ENCODE data around the gene LMTK3.

LMTK3 gene

DNA sequence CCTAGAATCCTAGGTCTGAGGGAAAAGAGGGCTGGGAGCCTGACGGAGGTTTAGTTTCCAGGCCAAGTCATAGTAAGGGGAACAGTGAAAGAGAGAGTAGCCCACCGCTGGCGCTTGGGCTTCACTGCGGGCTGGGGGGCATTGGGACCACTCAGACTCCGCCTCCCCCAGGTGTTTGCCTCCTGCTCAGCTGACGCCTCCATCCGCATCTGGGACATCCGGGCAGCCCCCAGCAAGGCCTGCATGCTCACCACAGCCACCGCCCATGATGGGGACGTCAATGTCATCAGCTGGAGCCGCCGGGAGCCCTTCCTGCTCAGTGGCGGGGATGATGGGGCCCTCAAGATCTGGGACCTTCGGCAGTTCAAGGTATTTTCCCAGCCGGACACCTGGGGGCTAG, 60.8 kb downstream of the LMTK3 start:
- DNase-seq (ENCODE audit: low read depth), result no peak
- no peak overlapping the region for H3K4me3 ChIP-seq (ENCODE audit: low read depth, low read length)

DNA sequence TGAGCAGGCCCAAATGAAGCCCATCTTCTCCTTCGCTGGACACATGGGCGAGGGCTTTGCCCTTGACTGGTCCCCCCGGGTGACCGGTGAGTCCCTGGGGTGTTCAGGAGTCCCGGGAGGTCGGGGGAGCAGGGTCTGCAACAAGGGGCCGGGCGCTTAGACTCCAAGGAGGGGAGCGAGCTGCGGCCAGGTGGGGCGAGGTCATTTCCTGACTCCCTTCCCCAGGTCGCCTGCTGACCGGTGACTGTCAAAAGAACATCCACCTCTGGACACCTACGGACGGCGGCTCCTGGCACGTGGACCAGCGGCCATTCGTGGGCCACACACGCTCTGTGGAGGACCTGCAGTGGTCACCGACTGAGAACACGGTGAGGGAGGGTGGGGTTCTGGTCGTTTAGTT, 61.2 kb downstream of the LMTK3 start:
- DNase-seq (ENCODE audit: low read depth), result no peak
- TF ChIP-seq, protein P1, sequence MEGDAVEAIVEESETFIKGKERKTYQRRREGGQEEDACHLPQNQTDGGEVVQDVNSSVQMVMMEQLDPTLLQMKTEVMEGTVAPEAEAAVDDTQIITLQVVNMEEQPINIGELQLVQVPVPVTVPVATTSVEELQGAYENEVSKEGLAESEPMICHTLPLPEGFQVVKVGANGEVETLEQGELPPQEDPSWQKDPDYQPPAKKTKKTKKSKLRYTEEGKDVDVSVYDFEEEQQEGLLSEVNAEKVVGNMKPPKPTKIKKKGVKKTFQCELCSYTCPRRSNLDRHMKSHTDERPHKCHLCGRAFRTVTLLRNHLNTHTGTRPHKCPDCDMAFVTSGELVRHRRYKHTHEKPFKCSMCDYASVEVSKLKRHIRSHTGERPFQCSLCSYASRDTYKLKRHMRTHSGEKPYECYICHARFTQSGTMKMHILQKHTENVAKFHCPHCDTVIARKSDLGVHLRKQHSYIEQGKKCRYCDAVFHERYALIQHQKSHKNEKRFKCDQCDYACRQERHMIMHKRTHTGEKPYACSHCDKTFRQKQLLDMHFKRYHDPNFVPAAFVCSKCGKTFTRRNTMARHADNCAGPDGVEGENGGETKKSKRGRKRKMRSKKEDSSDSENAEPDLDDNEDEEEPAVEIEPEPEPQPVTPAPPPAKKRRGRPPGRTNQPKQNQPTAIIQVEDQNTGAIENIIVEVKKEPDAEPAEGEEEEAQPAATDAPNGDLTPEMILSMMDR (IDR thresholded peaks at IDR 0.05; ENCODE audit: control insufficient read depth, extremely low read depth, insufficient read depth), result no peak
- no peak overlapping the region for H3K4me3 ChIP-seq (ENCODE audit: low read depth, low read length)

More for the DNA sequence above, 60.8 kb downstream of the LMTK3 start:
- TF ChIP-seq, protein P1 (IDR thresholded peaks at IDR 0.05; ENCODE audit: control insufficient read depth, extremely low read depth, insufficient read depth), result no peak

DNA sequence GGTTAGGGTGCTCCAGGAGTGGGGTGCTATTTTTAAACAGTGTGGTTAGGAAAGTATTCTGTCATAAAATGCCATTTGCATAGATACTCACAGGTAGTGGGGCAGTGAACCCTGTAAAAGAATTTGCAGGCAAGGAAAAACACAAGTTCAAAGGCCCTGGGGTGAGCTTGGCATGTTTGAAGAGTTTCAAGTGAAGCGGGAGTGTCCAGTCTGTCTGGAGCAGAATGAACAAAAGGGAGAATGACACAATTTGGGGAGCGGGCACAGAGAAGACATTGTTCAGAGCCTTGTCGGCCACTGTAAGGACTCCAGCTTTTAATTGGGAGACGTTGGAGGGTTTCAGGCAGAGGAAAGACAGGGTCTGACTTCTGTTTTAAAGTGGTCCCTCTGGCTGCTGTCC, 63.1 kb downstream of the LMTK3 start:
- no peak overlapping the region for H3K4me3 ChIP-seq (ENCODE audit: low read depth, low read length)
- TF ChIP-seq, protein P1 (IDR thresholded peaks at IDR 0.05; ENCODE audit: control insufficient read depth, extremely low read depth, insufficient read depth), result no peak
- no peak for DNase-seq (ENCODE audit: low read depth)

DNA sequence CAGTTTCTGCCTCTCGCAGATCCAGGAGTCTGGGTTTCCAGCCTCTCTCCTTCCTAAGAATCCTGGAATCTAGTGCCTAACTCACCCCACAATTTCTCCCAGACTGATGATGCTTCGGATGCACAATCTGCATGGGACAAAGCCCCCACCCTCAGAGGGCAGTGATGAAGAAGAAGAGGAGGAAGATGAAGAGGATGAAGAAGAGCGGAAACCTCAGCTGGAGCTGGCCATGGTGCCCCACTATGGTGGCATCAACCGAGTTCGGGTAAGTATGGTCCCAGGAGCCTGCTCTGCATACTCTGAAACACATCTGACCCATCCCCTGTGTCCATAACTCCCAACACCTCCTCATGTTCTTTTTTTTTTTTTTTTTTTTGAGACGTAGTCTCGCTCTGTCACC, 65.1 kb downstream of the LMTK3 start:
- no peak for DNase-seq (ENCODE audit: low read depth)
- TF ChIP-seq, protein P1 (IDR thresholded peaks at IDR 0.05; ENCODE audit: control insufficient read depth, extremely low read depth, insufficient read depth), result no peak
- H3K4me3 ChIP-seq (ENCODE audit: low read depth, low read length), result peak overlapping the region; percentile 90

DNA sequence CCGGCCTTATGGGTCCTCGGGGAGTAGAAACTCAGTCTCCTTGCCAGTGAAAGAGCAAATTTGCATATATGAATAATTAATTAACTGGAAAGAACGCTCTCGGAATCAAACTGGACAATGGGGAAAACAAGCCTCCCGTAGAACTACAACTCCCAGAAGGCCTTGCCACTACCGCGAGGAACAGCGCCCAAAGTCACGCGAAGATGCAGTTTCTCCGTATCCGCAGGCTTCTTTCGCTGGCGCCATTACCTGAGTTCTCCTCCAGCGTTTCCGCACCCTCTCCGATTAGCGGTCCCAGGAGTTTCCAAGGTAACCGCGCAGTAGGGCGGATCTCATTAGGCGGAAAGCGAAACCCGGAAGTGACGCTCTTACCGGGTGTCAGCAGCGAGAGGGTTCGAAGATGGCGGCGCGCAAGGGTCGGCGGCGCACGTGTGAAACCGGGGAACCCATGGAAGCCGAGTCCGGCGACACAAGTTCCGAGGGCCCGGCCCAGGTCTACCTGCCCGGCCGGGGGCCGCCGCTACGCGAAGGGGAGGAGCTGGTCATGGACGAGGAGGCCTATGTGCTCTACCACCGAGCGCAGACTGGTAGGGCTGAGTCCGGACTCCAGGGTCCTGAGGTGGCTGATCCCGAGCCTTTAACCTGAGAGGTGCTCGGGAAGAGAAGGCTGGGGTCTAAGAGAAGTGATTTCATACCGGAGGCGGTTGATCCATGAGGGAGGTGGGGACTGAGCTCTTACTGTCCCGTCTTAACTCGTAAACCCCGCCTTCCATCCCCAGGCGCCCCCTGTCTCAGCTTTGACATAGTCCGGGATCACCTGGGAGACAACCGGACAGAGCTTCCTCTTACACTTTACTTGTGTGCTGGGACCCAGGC, 65.8 kb downstream of the LMTK3 start, which contains the start of gene GRWD1:
TSS of gene GRWD1 (plus strand) at position 378 of the 876 bp plus-strand sequence. CDS start at position 401, 23 bp downstream.
- peak; percentile 78 for DNase-seq (ENCODE audit: low read depth)
- peak within 1 kb of the TSS; percentile 90 for H3K4me3 ChIP-seq (ENCODE audit: low read depth, low read length)
- TF ChIP-seq, protein P1 (IDR thresholded peaks at IDR 0.05; ENCODE audit: control insufficient read depth, extremely low read depth, insufficient read depth), result peak; percentile 22; the same call in 1 of the 2 replicates

DNA sequence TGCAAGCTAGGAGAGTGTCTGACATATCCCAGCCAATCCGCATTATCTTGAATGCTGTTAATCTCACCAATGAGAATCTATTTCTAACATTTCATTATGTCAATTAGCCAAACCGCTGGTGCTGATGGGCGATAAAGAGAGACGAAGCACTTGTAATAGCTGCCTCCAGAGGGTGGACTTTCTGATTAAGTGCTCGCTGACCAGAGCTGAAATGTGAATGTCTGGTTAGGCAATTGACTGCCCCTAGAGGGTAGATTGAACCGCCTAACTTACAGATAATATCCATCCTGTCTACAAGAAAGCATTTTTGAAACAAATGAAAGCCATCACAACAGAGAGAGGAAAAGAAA, 66.4 kb downstream of the LMTK3 start:
- TF ChIP-seq, protein P1 (IDR thresholded peaks at IDR 0.05; ENCODE audit: control insufficient read depth, extremely low read depth, insufficient read depth), result peak; percentile 37; the same call in 1 of the 2 replicates
- peak overlapping the region; percentile 90 for H3K4me3 ChIP-seq (ENCODE audit: low read depth, low read length)
- DNase-seq (ENCODE audit: low read depth), result peak; percentile 71

DNA sequence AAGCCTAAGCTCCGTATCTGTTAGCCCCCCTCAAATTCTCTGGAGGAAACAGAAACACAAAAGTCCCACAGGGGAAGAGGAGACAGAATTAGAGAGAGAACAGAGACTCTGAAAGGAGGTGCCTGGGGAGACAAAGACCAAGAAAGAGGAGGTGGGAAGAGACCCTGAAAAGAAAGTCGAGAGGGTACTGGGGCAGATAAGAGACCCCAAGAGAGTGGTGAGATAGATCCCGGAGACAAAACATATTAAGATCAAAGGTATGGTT, 66.8 kb downstream of the LMTK3 start:
- H3K4me3 ChIP-seq (ENCODE audit: low read depth, low read length), result peak overlapping the region; percentile 90
- no peak for DNase-seq (ENCODE audit: low read depth)
- TF ChIP-seq, protein P1 (IDR thresholded peaks at IDR 0.05; ENCODE audit: control insufficient read depth, extremely low read depth, insufficient read depth), result no peak
